ENCODE measurements around the gene SMARCC1. TPM values are rescaled to one million over a fixed set of nuclear protein-coding genes. Genes with fewer than 3 reads are reported as not detected.
"Not testable (repeated sequence)": the region's sequence is repeated elsewhere in the genome, so short reads cannot be mapped to it uniquely, and the experiment has no call there.

The SMARCC1 gene
- total RNA-seq, 2 experiments from 2014 or later = 82.5 to 84.5 TPM

- H3K27ac Mint-ChIP-seq; H3K27me3 Mint-ChIP-seq (ENCODE audit: low read depth); H3K4me3 Mint-ChIP-seq; DNase-seq; H3K9me3 Mint-ChIP-seq; intact Hi-C loops (cut with micrococcal nuclease); CTCF ChIA-PET; H3K4me1 Mint-ChIP-seq (ENCODE audit: low read depth): not testable (repeated sequence)
- H3K36me3 Mint-ChIP-seq (ENCODE audit: low read depth) = peaks cover 16% of the 10 kb centered on the region
Measured at GRCh38 chr3:47717448-47717847, 64.2 kb downstream of the SMARCC1 start.

DNA sequence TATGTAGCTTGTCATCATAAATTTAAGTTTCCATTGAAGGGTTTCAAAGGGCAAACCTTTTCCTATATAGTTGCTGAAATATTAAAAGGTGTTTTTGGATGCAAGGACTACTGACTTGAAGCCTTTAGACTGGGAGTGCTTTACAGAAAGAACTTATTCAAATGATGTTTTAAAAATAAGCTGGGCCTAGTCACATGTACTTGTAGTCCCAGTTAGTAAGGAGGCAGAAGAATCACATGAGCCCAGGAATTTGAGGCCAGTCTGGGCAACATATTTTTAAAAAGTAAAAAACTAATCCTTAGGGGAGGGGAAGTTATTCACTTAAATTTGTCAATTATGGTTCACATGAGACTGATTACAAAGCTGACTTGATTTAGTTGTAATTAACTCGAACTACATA, 65.0 kb downstream of the SMARCC1 start:
- H3K27ac Mint-ChIP-seq = no peak overlapping the region
- intact Hi-C loops (cut with micrococcal nuclease) = no loop called here

GRCh38 chr3:47715928-47716327, 65.8 kb downstream of the SMARCC1 start:
- Mint-ChIP-seq H3K4me3 (no peak overlapping the region), H3K4me1 (ENCODE audit: low read depth) (peaks cover 2% of the 10 kb centered on the region), H3K9me3 (no peaks in the 10 kb centered on the region), H3K27me3 (ENCODE audit: low read depth) (no peaks in the 10 kb centered on the region), H3K36me3 (ENCODE audit: low read depth) (peaks cover 19% of the 10 kb centered on the region), H3K27ac (no peak overlapping the region)
- intact Hi-C loops (cut with micrococcal nuclease) = no loop called here
- DNase-seq = no peak
- CTCF ChIA-PET = interaction anchor here (0.6 kb wide), 1 partner anchor 89 kb away, joined by 3 read pairs; no protein-coding TSS in a partner anchor

More for the DNA sequence above, 65.0 kb downstream of the SMARCC1 start:
- DNase-seq = no peak
- H3K4me1 Mint-ChIP-seq (ENCODE audit: low read depth) = peaks cover 4% of the 10 kb centered on the region
- H3K27me3 Mint-ChIP-seq (ENCODE audit: low read depth) = no peaks in the 10 kb centered on the region
- no peaks in the 10 kb centered on the region for H3K9me3 Mint-ChIP-seq
- peaks cover 17% of the 10 kb centered on the region for H3K36me3 Mint-ChIP-seq (ENCODE audit: low read depth)
- no peak overlapping the region for H3K4me3 Mint-ChIP-seq
- CTCF ChIA-PET = interaction anchor here (0.6 kb wide), 1 partner anchor 88 kb away, joined by 3 read pairs; no protein-coding TSS in a partner anchor

- intact Hi-C loops (cut with micrococcal nuclease) = no loop called here
- Mint-ChIP-seq H3K27me3 (ENCODE audit: low read depth) (no peaks in the 10 kb centered on the region), H3K4me1 (ENCODE audit: low read depth) (peaks cover 2% of the 10 kb centered on the region), H3K4me3 (no peak overlapping the region), H3K27ac (no peak overlapping the region), H3K9me3 (no peaks in the 10 kb centered on the region), H3K36me3 (ENCODE audit: low read depth) (peaks cover 18% of the 10 kb centered on the region)
- no peak for DNase-seq
- CTCF ChIA-PET = no interaction called here
Measured at GRCh38 chr3:47714606-47715005, 67.1 kb downstream of the SMARCC1 start.

DNA sequence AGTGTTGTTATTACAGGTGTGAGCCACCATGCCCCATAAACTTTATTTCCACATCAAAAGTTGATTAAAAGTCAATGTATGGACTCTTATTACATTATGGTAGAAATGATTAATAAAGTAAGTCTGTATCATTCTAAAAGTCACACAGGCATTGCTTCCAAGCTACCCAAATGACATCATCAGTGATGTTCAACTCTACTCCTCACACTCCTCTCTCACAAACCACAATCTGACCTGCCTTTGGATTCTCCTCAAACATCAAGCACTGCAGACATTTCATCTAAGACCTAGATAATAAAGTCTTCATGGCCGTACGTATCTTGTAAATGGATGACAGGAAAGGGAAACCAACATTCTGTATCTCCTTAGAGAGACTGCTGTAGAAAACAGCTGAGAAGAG, 68.0 kb downstream of the SMARCC1 start:
- Mint-ChIP-seq H3K9me3 (no peaks in the 10 kb centered on the region), H3K36me3 (ENCODE audit: low read depth) (peaks cover 19% of the 10 kb centered on the region), H3K27ac (no peak overlapping the region), H3K4me1 (ENCODE audit: low read depth) (peaks cover 2% of the 10 kb centered on the region), H3K27me3 (ENCODE audit: low read depth) (no peaks in the 10 kb centered on the region), H3K4me3 (no peak overlapping the region)
- intact Hi-C loops (cut with micrococcal nuclease) = no loop called here
- CTCF ChIA-PET = interaction anchor here (0.5 to 1.2 kb wide), 2 partner anchors 75 to 197 kb away, joined by 4 read pairs; no protein-coding TSS in a partner anchor
- no peak for DNase-seq

GRCh38 chr3:47712398-47712797, 69.3 kb downstream of the SMARCC1 start:
- H3K9me3 Mint-ChIP-seq = no peaks in the 10 kb centered on the region
- H3K4me1 Mint-ChIP-seq (ENCODE audit: low read depth) = peaks cover 2% of the 10 kb centered on the region
- no peak overlapping the region for H3K27ac Mint-ChIP-seq
- H3K27me3 Mint-ChIP-seq (ENCODE audit: low read depth) = no peaks in the 10 kb centered on the region
- no peak for DNase-seq
- CTCF ChIA-PET = interaction anchor here (0.9 kb wide), 1 partner anchor 125 kb away, joined by 3 read pairs; no protein-coding TSS in a partner anchor
- intact Hi-C loops (cut with micrococcal nuclease) = no loop called here
- no peak overlapping the region for H3K4me3 Mint-ChIP-seq
- H3K36me3 Mint-ChIP-seq (ENCODE audit: low read depth) = peaks cover 22% of the 10 kb centered on the region

DNA sequence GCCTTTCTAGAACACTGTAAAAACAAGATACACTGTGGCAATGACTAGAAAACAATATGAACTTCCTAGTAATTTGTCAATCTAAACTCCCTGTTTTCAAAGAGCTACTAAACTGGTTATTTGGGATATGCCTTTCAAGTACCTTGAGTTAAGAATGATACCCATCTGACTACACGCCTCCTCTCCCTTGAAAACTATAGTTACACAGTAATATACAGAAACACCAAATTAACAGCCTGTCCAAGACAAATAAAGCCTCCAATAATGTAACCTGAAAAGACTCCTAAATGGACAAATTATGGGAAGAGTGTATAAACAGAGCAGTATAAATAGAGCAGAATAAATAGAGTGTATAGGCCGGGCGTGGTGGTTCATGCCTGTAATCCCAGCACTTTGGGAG, 70.1 kb downstream of the SMARCC1 start:
- Mint-ChIP-seq H3K4me3 (no peak overlapping the region), H3K4me1 (ENCODE audit: low read depth) (no peaks in the 10 kb centered on the region), H3K36me3 (ENCODE audit: low read depth) (peaks cover 24% of the 10 kb centered on the region), H3K27me3 (ENCODE audit: low read depth) (no peaks in the 10 kb centered on the region), H3K27ac (no peak overlapping the region), H3K9me3 (no peaks in the 10 kb centered on the region)
- CTCF ChIA-PET = no interaction called here
- DNase-seq = no peak
- intact Hi-C loops (cut with micrococcal nuclease) = no loop called here

DNA sequence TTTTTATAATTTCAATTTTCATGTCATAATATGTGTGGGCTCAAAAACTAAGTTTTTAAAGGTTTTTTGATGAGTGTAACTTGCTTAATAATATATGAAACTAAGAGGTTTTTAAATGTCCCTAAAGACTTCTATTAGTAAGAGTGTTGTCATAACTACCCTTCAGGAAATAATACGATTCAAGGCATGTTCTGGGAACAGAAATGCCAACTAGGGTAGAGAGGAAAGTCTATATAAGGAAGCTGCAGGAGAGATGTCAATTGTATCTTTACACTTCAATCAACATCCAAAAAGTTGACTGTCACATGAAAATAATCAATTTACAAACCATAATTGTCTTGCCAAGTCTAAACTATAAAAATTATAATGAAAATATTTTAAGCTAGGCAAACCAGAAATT, 76.3 kb downstream of the SMARCC1 start:
- peaks cover 19% of the 10 kb centered on the region for H3K36me3 Mint-ChIP-seq (ENCODE audit: low read depth)
- CTCF ChIA-PET = interaction anchor here (1.1 to 1.2 kb wide), 2 partner anchors 79 to 119 kb away, joined by 3 read pairs; no protein-coding TSS in a partner anchor
- H3K27me3 Mint-ChIP-seq (ENCODE audit: low read depth) = no peaks in the 10 kb centered on the region
- H3K27ac Mint-ChIP-seq = no peak overlapping the region
- H3K4me3 Mint-ChIP-seq = no peak overlapping the region
- intact Hi-C loops (cut with micrococcal nuclease) = no loop called here
- peaks cover 2% of the 10 kb centered on the region for H3K4me1 Mint-ChIP-seq (ENCODE audit: low read depth)
- DNase-seq = no peak
- H3K9me3 Mint-ChIP-seq = no peaks in the 10 kb centered on the region

DNA sequence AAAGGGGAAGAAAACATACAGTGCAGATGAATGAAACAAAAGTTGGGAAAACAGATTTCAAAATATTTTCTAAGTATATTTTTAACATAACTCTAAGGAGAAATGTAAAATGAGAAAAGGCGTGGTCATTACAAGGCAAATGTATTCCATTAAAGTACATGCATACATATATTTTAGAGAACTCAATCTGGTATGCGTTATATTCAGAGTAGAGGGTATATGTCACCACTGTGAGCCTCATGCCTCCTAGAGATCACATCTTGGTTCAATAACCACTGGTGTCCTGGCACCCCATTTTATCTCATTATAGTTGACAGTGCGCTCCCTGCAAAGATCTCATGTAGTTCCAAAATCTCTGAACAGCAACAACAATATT, 77.5 kb downstream of the SMARCC1 start:
- DNase-seq = no peak
- H3K4me3 Mint-ChIP-seq = no peak overlapping the region
- peaks cover 18% of the 10 kb centered on the region for H3K36me3 Mint-ChIP-seq (ENCODE audit: low read depth)
- H3K9me3 Mint-ChIP-seq = no peaks in the 10 kb centered on the region
- H3K27ac Mint-ChIP-seq = no peak overlapping the region
- peaks cover 2% of the 10 kb centered on the region for H3K4me1 Mint-ChIP-seq (ENCODE audit: low read depth)
- intact Hi-C loops (cut with micrococcal nuclease) = no loop called here
- CTCF ChIA-PET = no interaction called here
- H3K27me3 Mint-ChIP-seq (ENCODE audit: low read depth) = no peaks in the 10 kb centered on the region

- Mint-ChIP-seq H3K27me3 (ENCODE audit: low read depth) (no peaks in the 10 kb centered on the region), H3K9me3 (no peaks in the 10 kb centered on the region), H3K4me3 (no peak overlapping the region), H3K4me1 (ENCODE audit: low read depth) (peaks cover 2% of the 10 kb centered on the region), H3K36me3 (ENCODE audit: low read depth) (peaks cover 9% of the 10 kb centered on the region), H3K27ac (no peak overlapping the region)
- CTCF ChIA-PET = no interaction called here
- intact Hi-C loops (cut with micrococcal nuclease) = no loop called here
- no peak for DNase-seq
Measured at GRCh38 chr3:47701388-47701787, 80.3 kb downstream of the SMARCC1 start.

DNA sequence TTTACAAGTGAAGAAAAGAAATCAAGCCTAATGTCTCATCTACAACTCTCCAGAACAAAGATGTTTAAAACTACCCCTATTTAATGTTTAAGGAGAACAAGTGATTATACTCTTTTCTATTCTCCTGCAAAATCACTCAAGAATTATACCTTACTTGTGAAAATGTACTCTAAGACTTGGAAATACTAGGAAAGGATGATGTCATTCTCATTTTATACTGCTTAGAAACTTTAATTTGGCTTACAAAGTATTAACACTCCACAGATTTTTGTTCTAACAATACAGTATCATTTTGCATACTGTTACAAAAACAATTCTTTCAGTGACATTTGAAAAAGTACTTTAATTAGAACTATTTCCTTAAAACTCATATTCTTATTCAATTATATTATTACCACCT, 89.5 kb downstream of the SMARCC1 start:
- Mint-ChIP-seq H3K27ac (no peak overlapping the region), H3K27me3 (ENCODE audit: low read depth) (no peaks in the 10 kb centered on the region), H3K4me3 (no peak overlapping the region), H3K4me1 (ENCODE audit: low read depth) (no peaks in the 10 kb centered on the region), H3K9me3 (no peaks in the 10 kb centered on the region), H3K36me3 (ENCODE audit: low read depth) (peaks cover 21% of the 10 kb centered on the region)
- intact Hi-C loops (cut with micrococcal nuclease) = no loop called here
- no peak for DNase-seq
- CTCF ChIA-PET = no interaction called here

DNA sequence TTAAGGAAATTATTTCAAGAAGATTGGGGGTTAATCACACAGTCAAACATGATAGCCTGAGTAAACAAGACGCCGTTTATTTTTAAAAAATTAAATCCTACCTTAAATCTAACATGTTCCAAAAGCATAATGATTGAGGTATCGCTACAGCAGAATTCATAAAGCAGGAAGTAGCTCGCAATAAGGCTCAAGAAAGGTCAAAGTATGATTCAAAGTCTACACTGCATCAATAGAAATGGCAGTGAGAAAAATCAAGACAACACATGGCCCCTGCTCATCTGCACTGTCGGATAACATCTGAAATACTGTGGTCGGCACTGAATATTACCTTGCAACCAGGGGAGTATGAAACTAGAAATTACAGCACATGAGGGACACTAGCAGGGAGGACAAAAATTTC, 93.2 kb downstream of the SMARCC1 start:
- DNase-seq = no peak
- no peaks in the 10 kb centered on the region for H3K27me3 Mint-ChIP-seq (ENCODE audit: low read depth)
- intact Hi-C loops (cut with micrococcal nuclease) = no loop called here
- peaks cover 6% of the 10 kb centered on the region for H3K4me1 Mint-ChIP-seq (ENCODE audit: low read depth)
- CTCF ChIA-PET = interaction anchor here (0.7 kb wide), 1 partner anchor 1872 kb away, joined by 4 read pairs; no protein-coding TSS in a partner anchor
- H3K9me3 Mint-ChIP-seq = no peaks in the 10 kb centered on the region
- peaks cover 28% of the 10 kb centered on the region for H3K36me3 Mint-ChIP-seq (ENCODE audit: low read depth)
- no peak overlapping the region for H3K27ac Mint-ChIP-seq
- no peak overlapping the region for H3K4me3 Mint-ChIP-seq

- DNase-seq = no peak
- CTCF ChIA-PET = no interaction called here
- no peaks in the 10 kb centered on the region for H3K27me3 Mint-ChIP-seq (ENCODE audit: low read depth)
- no peaks in the 10 kb centered on the region for H3K9me3 Mint-ChIP-seq
- H3K36me3 Mint-ChIP-seq (ENCODE audit: low read depth) = peaks cover 34% of the 10 kb centered on the region
- no peak overlapping the region for H3K27ac Mint-ChIP-seq
- intact Hi-C loops (cut with micrococcal nuclease) = no loop called here
- H3K4me3 Mint-ChIP-seq = no peak overlapping the region
- peaks cover 6% of the 10 kb centered on the region for H3K4me1 Mint-ChIP-seq (ENCODE audit: low read depth)
Measured at GRCh38 chr3:47685037-47685436, 96.7 kb downstream of the SMARCC1 start.

Data from activated naive CD4-positive, alpha-beta T cell treated with anti-CD3 and anti-CD28 coated beads for 36 hours (primary cell).